Ovary (tissue), 3 donors: Measurements from ENCODE around the gene CNTNAP5.

Experiments used
- CTCF ChIP-seq, 3 donors: fragments of 450-650 bp in 2 of 3; fragments of 200-600 bp in 1 of 3; IDR thresholded peaks; one replicate each; pipeline versions ENCODE4 v1.5.1 to v1.8.0; 2016 to 2022; ENCODE audit warnings: antibody characterized with exemption in 3 of 3, mild to moderate bottlenecking in 1 of 3
- EP300 ChIP-seq: sonication (generic); formaldehyde crosslinking; IDR thresholded peaks from one replicate; pipeline ENCODE4 v1.6.1; 2017; ENCODE audit warnings: antibody characterized with exemption
- POLR2A ChIP-seq: fragments of 450-650 bp; IDR thresholded peaks from one replicate; pipeline ENCODE4 v1.6.1; 2017; ENCODE audit warnings: antibody characterized with exemption, mild to moderate bottlenecking, moderate library complexity
- donor health status: DM: no; HTN: no; CAD: no.

GRCh38 chr2:124025171-124025580 is at the start of gene CNTNAP5:
- TF ChIP-seq POLR2A (no peak), CTCF (IDR thresholded peaks at IDR 0.05) (no peak), EP300 (no peak)
